Thoracic aorta (tissue), 2 donors: Measurements from ENCODE around the gene ARL3. TPM values are rescaled to one million over a fixed set of nuclear protein-coding genes. Genes with fewer than 3 reads are reported as not detected.

Source experiments
- ATAC-seq: fragments of 150-250 bp; one replicate; pipeline ENCODE4 v1.8.0; 2017; ENCODE audit warnings: low read depth; ENCODE audit not compliant: insufficient number of reproducible peaks, low FRiP score
- DNase-seq: peaks from one replicate; pipeline ENCODE4 v3.0.0-alpha.2; 2020; ENCODE audit warnings: low spot score
- H3K27ac ChIP-seq, 2 donors: fragments of 200-600 bp; sonication (generic); 1 replicate in 1 of 2; 2 replicates in 1 of 2; pipeline ENCODE4 v1.5.1; 2016; ENCODE audit warnings: mild to moderate bottlenecking in 2 of 2, moderate library complexity in 2 of 2
- H3K27me3 ChIP-seq: fragments of 200-600 bp; sonication (generic); replicated peaks from 2 replicates; pipeline ENCODE4 v1.6.0; 2016; ENCODE audit warnings: mild to moderate bottlenecking; ENCODE audit not compliant: insufficient read depth
- H3K36me3 ChIP-seq: fragments of 200-600 bp; sonication (generic); one replicate; pipeline ENCODE4 v1.5.1; 2016
- H3K4me1 ChIP-seq, 2 donors: fragments of 200-600 bp; sonication (generic); 1 replicate in 1 of 2; 2 replicates in 1 of 2; pipeline versions ENCODE4 v1.5.1 to v1.6.0; 2016; ENCODE audit warnings: low read depth in 2 of 2, mild to moderate bottlenecking in 1 of 2; ENCODE audit not compliant: control insufficient read depth in 1 of 2
- H3K4me3 ChIP-seq: fragments of 200-600 bp; sonication (generic); 2 replicates; pipeline ENCODE4 v1.5.1; 2016; ENCODE audit warnings: mild to moderate bottlenecking
- H3K9me3 ChIP-seq: fragments of 200-600 bp; sonication (generic); 2 replicates; pipeline ENCODE4 v1.5.1; 2016
- total RNA-seq, 2 donors: library from RNA; depleted of rRNA; stranded (reverse); fragments of >200 nt; gene quantifications; one replicate each; pipeline versions ENCODE4 v1.1.0 to v1.2.3, GENCODE V29; 2016
- TF ChIP-seq, protein P1 (sequence below): fragments of 200-600 bp; sonication (generic); IDR thresholded peaks from one replicate; pipeline ENCODE4 v1.5.1; 2019; ENCODE audit warnings: antibody characterized with exemption

ARL3 gene
- total RNA-seq, 2 donors from 2014 or later = 5.1 to 8.8 TPM

DNA sequence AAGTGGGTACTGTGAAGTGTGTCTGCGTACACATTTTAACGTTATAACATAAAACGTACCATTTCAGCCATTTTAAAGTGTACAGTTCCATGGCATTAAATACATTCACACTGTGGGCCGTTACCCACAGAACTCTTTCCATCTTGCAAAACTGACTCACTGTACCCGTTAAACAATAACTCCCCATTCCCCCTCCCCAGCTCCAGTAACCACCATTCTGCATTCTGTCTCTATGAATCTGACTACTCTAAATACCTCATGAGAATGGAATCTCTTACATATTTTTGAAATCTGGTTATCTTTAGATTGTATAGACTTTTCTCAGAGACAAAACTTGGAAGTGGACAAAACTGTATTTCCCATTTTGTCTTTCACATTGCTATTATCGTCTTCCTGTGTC is 9.3 kb downstream of the ARL3 start:
- TF ChIP-seq, protein P1, sequence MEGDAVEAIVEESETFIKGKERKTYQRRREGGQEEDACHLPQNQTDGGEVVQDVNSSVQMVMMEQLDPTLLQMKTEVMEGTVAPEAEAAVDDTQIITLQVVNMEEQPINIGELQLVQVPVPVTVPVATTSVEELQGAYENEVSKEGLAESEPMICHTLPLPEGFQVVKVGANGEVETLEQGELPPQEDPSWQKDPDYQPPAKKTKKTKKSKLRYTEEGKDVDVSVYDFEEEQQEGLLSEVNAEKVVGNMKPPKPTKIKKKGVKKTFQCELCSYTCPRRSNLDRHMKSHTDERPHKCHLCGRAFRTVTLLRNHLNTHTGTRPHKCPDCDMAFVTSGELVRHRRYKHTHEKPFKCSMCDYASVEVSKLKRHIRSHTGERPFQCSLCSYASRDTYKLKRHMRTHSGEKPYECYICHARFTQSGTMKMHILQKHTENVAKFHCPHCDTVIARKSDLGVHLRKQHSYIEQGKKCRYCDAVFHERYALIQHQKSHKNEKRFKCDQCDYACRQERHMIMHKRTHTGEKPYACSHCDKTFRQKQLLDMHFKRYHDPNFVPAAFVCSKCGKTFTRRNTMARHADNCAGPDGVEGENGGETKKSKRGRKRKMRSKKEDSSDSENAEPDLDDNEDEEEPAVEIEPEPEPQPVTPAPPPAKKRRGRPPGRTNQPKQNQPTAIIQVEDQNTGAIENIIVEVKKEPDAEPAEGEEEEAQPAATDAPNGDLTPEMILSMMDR = no peak
- DNase-seq (no peak), ATAC-seq (no peak)
- Histone ChIP-seq H3K36me3 (no peaks in the 10 kb centered on the region), H3K4me3 (no peak overlapping the region), H3K9me3 (no peaks in the 10 kb centered on the region), H3K27me3 (no peaks in the 10 kb centered on the region), H3K27ac (no peak overlapping the region), H3K4me1 (peaks cover 0 to 3% of the 10 kb centered on the region in 2 donors)

DNA sequence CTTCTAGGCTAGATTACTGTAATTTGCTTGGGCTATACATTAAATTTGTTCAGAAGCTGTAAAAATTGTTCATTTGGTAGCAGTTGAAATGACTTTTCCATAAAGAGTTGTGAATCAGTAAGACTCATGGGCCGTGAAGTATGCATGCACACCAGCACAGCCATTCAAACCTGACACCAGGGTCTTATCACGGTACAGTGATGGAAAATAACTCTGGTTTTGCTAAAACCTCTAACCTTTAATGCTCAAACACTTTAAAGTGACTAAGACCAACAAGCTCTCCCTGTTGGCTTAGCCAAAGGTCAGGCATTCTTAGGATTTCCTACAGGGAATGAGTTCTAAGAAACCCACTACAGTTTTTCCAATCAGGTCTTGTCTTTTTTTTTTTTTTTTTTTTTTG is 11.5 kb downstream of the ARL3 start:
- H3K4me1 ChIP-seq = peaks cover 0 to 3% of the 10 kb centered on the region in 2 donors
- DNase-seq (no peak), ATAC-seq (no peak)
- no peak overlapping the region for H3K27ac ChIP-seq
- H3K36me3 ChIP-seq = peaks cover 7% of the 10 kb centered on the region
- no peak overlapping the region for H3K4me3 ChIP-seq
- no peaks in the 10 kb centered on the region for H3K27me3 ChIP-seq
- no peaks in the 10 kb centered on the region for H3K9me3 ChIP-seq
- TF ChIP-seq, protein P1 = no peak

DNA sequence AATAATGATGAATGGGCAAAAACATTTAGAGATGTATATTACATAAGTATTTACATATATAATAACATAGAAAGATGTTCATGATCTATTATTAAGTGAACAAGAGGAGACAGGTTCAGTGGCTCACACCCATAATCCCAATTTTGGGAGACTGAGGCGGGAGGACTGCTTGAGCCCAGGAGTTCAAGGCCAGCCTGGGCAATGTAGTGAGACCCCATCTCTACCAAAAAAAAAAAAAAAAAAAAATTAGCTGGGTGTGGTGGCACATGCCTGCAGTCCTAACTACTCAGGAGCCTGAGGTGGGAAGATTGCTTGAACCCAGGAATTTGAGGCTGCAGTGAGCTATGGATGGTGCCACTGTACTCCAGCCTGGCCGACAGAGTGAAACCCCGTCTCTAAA is 12.4 kb downstream of the ARL3 start:
- Histone ChIP-seq H3K36me3 (peaks cover 7% of the 10 kb centered on the region), H3K27me3 (no peaks in the 10 kb centered on the region), H3K9me3 (no peaks in the 10 kb centered on the region), H3K27ac (no peak overlapping the region), H3K4me3 (no peak overlapping the region), H3K4me1 (peaks cover 0 to 3% of the 10 kb centered on the region in 2 donors)
- DNase-seq (no peak), ATAC-seq (no peak)
- TF ChIP-seq, protein P1 = no peak

DNA sequence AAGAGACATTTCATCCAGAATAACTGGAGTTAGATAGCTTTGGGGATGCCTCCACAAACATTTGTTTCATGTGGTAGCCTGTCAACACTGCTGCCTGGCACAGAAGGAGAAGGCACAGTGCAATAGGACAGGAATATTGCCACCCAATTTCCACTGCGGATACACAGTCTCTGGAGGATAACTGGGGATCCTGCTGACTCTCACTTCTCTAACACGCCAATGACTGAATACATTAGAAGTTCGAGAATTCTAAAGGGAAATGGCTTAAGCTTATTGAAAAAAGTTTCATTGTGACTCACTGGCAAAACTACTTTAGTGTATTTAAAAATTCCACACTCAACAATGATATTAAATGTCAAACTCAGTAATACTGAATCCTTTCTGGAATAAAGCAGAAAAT is 12.9 kb downstream of the ARL3 start:
- Histone ChIP-seq H3K4me3 (no peak overlapping the region), H3K27me3 (no peaks in the 10 kb centered on the region), H3K36me3 (peaks cover 11% of the 10 kb centered on the region), H3K9me3 (no peaks in the 10 kb centered on the region), H3K27ac (no peak overlapping the region), H3K4me1 (peaks cover 0 to 3% of the 10 kb centered on the region in 2 donors)
- ATAC-seq (no peak), DNase-seq (no peak)
- TF ChIP-seq, protein P1 = no peak

DNA sequence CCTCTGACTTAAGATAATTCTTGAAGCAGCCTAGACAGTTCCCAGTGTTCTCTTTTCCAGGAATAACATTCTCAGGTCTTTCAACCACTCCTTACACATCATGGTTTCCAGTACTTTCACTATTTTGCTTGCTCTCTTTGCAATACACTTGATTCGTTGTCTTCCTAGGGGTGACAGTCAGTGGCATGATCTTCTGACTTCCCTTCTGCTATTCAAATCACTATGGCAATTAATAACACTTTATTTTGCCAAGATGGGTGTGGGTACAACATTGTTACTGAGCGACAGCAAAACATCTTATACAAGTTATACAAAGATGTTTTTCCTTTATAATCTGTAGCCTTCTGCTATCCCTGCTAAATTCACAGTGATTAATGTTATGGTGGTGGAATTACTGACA is 15.3 kb downstream of the ARL3 start:
- DNase-seq (no peak), ATAC-seq (no peak)
- Histone ChIP-seq H3K9me3 (no peaks in the 10 kb centered on the region), H3K4me1 (no peaks in the 10 kb centered on the region), H3K4me3 (no peak overlapping the region), H3K27ac (no peak overlapping the region), H3K36me3 (peaks cover 11% of the 10 kb centered on the region), H3K27me3 (no peaks in the 10 kb centered on the region)
- TF ChIP-seq, protein P1 = no peak
